Measurements from ENCODE around the gene VPS35L.

- no peak for TF ChIP-seq CTCF (IDR thresholded peaks at IDR 0.05)
- no peak for TF ChIP-seq POLR2AphosphoS5 (IDR thresholded peaks at IDR 0.05)
- no peak for TF ChIP-seq POLR2A (IDR thresholded peaks at IDR 0.05)
- TF ChIP-seq EP300 (IDR thresholded peaks at IDR 0.05), result no peak
These were observed 182.0 kb downstream of the VPS35L start for GRCh38 chr16:19737306-19738038.

Measured in stomach (tissue), 4 donors.